K562 (cell line): ENCODE measurements around the gene SMG1. TPM values are rescaled to one million over a fixed set of nuclear protein-coding genes. Genes with fewer than 3 reads are reported as not detected.
A peak's percentile ranks its signal among the peaks of the same experiment; 100 is the strongest.

Experiments
- ARNT ChIP-seq, 2 experiments: fragments of 450-650 bp; IDR thresholded peaks; 2 replicates each; pipeline ENCODE4 v1.6.1; 2016; ENCODE audit warnings: mild to moderate bottlenecking in 1 of 2
- ATF7 ChIP-seq: fragments of 450-650 bp; IDR thresholded peaks from 2 replicates; pipeline ENCODE4 v1.7.1; 2014; ENCODE audit warnings: mild to moderate bottlenecking, moderate library complexity
- ETV1 ChIP-seq: fragments of 450-650 bp; conservative IDR thresholded peaks from 2 replicates; pipeline ENCODE4 v1.6.1; 2016; ENCODE audit warnings: missing genetic modification characterization, control low read depth, low read depth, missing compliant biosample characterization
- HNRNPL ChIP-seq: fragments of 200-400 bp; formaldehyde crosslinking; IDR thresholded peaks from 2 replicates; pipeline ENCODE4 v1.6.1; 2017; ENCODE audit warnings: low read depth, mild to moderate bottlenecking, low read length
- MAZ ChIP-seq, 2 experiments: fragments of 450-650 bp in 1 of 2; sonication (generic) in 1 of 2; formaldehyde crosslinking; IDR thresholded peaks in 1 of 2; conservative IDR thresholded peaks in 1 of 2; 2 replicates each; pipeline versions ENCODE4 v1.4.0 to v1.5.0; 2020; ENCODE audit warnings: mild to moderate bottlenecking in 1 of 2, missing genetic modification reagents in 1 of 2
- MBD1 ChIP-seq: fragments of 250-450 bp; sonication (Bioruptor Pico); IDR thresholded peaks from 2 replicates; pipeline ENCODE4 v1.8.0; 2022; ENCODE audit warnings: inconsistent platforms
- MBD2 ChIP-seq: sonication (generic); IDR thresholded peaks from 2 replicates; pipeline ENCODE4 v1.6.1; 2016; ENCODE audit warnings: low read depth, borderline replicate concordance
- MTA3 ChIP-seq: fragments of 450-650 bp; formaldehyde crosslinking; IDR thresholded peaks from 2 replicates; pipeline ENCODE4 v1.6.1; 2017; ENCODE audit warnings: mild to moderate bottlenecking, borderline replicate concordance
- PML ChIP-seq: IDR thresholded peaks from 2 replicates; pipeline ENCODE4 v1.6.1; 2012; ENCODE audit warnings: low read length, inconsistent platforms
- RBFOX2 ChIP-seq: fragments of 200-400 bp; formaldehyde crosslinking; IDR thresholded peaks from 2 replicates; pipeline ENCODE4 v1.6.1; 2017; ENCODE audit warnings: low read depth, mild to moderate bottlenecking, low read length, moderate library complexity
- ZFPM2 ChIP-seq: fragments of 250-450 bp; sonication (Bioruptor Pico); IDR thresholded peaks from 2 replicates; pipeline ENCODE4 v1.5.1; 2022; ENCODE audit warnings: mild to moderate bottlenecking
- ZNF140 ChIP-seq: fragments of 250-450 bp; sonication (Bioruptor Pico); IDR thresholded peaks from 2 replicates; pipeline ENCODE4 v1.8.0; 2021; ENCODE audit warnings: moderate library complexity, mild to moderate bottlenecking, inconsistent platforms
- polyA plus RNA-seq, 8 experiments: library from polyadenylated mRNA; depleted of rRNA in 4 of 8; stranded (reverse) in 5 of 8; unstranded in 3 of 8; fragments of >200 nt; fragmentation: Nextera tagmentation in 2 of 8; fragmentation: Illumina TruSeq in 1 of 8; extraction: Ambion mirVana in 2 of 8; extraction: Trizol in 1 of 8; gene quantifications; 2 replicates each; pipeline versions ENCODE4 v1.2.1 to v1.2.3, GENCODE V29; 2011 to 2014; ENCODE audit warnings: inconsistent platforms in 1 of 8, missing spikeins in 1 of 8
- total RNA-seq, 7 experiments: library from RNA; depleted of rRNA in 6 of 7; stranded (reverse); fragments of >200 nt in 6 of 7; fragmentation: Illumina TruSeq in 2 of 7; extraction: Trizol in 2 of 7; gene quantifications; 2 replicates each; pipeline versions ENCODE4 v1.2.1 to v1.2.3, GENCODE V29; 2011 to 2021; ENCODE audit warnings: low replicate concordance in 1 of 7
- TF ChIP-seq, protein P1 (sequence below), 3 experiments: fragments of 200-800 bp in 1 of 3; fragments of 250-450 bp in 1 of 3; fragments of 450-650 bp in 1 of 3; sonication (Bioruptor Pico) in 1 of 3; sonication (Bioruptor generic) in 1 of 3; formaldehyde crosslinking in 1 of 3; IDR thresholded peaks; 2 replicates each; pipeline versions ENCODE4 v1.6.1 to v1.8.0; 2016 to 2022; ENCODE audit warnings: mild to moderate bottlenecking in 2 of 3, missing genetic modification characterization in 2 of 3, missing compliant biosample characterization in 1 of 3, moderate library complexity in 1 of 3
- TF ChIP-seq, protein P2 (sequence below): fragments of 450-650 bp; IDR thresholded peaks from 2 replicates; pipeline ENCODE4 v1.6.1; 2016; ENCODE audit warnings: borderline replicate concordance
- TF ChIP-seq, protein P3 (sequence below): fragments of 450-650 bp; conservative IDR thresholded peaks from 2 replicates; pipeline ENCODE4 v1.6.1; 2016; ENCODE audit warnings: missing genetic modification characterization, low read depth, mild to moderate bottlenecking, control low read depth, missing compliant biosample characterization

Gene SMG1
- total and polyA plus RNA-seq, 9 of the 15 experiments (the other 6 are each of a cell fraction or from before 2014, with no cell fraction given) = 3.4 to 54.8 (median 32.0) TPM

DNA sequence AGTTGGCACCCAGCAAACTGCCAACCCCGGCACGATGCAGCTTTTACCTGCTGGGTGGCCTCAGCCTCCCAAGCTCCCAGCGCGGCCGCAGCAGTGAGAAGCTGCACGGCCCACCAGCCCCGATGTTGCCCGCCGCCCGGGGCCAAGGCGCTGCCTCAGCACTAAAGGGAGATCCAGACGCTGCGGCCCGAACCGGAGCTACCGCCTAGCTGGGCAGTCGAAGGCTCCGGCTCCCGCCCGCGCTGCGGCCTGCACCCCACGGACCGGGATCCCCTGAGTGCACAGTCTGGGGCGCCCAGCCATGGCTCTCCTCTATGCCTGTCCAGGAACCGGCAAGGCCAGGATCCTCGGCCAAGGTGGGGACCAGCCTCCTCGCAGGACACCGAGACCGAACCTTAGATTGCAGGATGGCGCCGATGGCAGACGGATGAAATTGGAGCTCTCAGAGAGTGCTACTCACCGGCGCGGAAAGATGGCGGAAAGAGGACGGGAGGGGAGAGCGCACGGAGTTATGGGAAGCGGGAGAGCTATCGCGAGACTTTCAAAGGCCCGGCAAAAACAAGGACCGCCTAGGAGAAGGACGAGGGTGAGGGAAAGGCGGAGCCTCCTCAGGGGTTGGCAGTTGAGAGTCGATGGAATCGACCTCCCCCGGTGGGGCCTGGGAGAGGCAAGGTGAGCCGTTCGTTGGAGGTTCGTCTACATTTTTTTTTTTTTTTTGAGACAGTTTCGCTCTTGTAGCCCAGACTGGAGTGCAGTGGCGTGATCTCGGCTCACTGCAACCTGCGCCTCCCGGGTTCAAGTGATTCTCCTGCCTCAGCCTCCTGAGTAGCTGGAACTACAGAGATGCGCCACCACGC is 136.1 kb downstream of the SMG1 start, which contains the start of gene RPS15A (continued):
- TF ChIP-seq, protein P1, sequence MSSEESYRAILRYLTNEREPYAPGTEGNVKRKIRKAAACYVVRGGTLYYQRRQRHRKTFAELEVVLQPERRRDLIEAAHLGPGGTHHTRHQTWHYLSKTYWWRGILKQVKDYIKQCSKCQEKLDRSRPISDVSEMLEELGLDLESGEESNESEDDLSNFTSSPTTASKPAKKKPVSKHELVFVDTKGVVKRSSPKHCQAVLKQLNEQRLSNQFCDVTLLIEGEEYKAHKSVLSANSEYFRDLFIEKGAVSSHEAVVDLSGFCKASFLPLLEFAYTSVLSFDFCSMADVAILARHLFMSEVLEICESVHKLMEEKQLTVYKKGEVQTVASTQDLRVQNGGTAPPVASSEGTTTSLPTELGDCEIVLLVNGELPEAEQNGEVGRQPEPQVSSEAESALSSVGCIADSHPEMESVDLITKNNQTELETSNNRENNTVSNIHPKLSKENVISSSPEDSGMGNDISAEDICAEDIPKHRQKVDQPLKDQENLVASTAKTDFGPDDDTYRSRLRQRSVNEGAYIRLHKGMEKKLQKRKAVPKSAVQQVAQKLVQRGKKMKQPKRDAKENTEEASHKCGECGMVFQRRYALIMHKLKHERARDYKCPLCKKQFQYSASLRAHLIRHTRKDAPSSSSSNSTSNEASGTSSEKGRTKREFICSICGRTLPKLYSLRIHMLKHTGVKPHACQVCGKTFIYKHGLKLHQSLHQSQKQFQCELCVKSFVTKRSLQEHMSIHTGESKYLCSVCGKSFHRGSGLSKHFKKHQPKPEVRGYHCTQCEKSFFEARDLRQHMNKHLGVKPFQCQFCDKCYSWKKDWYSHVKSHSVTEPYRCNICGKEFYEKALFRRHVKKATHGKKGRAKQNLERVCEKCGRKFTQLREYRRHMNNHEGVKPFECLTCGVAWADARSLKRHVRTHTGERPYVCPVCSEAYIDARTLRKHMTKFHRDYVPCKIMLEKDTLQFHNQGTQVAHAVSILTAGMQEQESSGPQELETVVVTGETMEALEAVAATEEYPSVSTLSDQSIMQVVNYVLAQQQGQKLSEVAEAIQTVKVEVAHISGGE (CRISPR knock-in tag; IDR thresholded peaks at IDR 0.05) = no peak
- TF ChIP-seq MBD2 = peak; percentile 90; the same call in 1 of the 2 replicates
- TF ChIP-seq RBFOX2 = peak; percentile 100
- TF ChIP-seq ETV1 (tag) = no peak
- peak; percentile 83 to 85 for TF ChIP-seq MAZ (CRISPR knock-in tag; conservative IDR thresholded peaks at IDR 0.05 in 1 of 2, IDR thresholded peaks at IDR 0.05 in 1 of 2)
- TF ChIP-seq MTA3 = peak; percentile 89
- TF ChIP-seq ARNT (IDR thresholded peaks at IDR 0.05) = peak in 1 of 2 experiments; percentile 23; a peak in 2 of 4 replicates
- peak; percentile 90 for TF ChIP-seq PML
- no peak for TF ChIP-seq HNRNPL
- TF ChIP-seq, protein P2, sequence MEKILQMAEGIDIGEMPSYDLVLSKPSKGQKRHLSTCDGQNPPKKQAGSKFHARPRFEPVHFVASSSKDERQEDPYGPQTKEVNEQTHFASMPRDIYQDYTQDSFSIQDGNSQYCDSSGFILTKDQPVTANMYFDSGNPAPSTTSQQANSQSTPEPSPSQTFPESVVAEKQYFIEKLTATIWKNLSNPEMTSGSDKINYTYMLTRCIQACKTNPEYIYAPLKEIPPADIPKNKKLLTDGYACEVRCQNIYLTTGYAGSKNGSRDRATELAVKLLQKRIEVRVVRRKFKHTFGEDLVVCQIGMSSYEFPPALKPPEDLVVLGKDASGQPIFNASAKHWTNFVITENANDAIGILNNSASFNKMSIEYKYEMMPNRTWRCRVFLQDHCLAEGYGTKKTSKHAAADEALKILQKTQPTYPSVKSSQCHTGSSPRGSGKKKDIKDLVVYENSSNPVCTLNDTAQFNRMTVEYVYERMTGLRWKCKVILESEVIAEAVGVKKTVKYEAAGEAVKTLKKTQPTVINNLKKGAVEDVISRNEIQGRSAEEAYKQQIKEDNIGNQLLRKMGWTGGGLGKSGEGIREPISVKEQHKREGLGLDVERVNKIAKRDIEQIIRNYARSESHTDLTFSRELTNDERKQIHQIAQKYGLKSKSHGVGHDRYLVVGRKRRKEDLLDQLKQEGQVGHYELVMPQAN = no peak; the same call in 1 of the 2 replicates
- 0 out of 2 replicates have a peak, but pooled peaks have one; percentile 58 for TF ChIP-seq ZFPM2 (CRISPR knock-in tag)
- no peak for TF ChIP-seq ZNF140
- TF ChIP-seq MBD1 = no peak
- TF ChIP-seq, protein P3, sequence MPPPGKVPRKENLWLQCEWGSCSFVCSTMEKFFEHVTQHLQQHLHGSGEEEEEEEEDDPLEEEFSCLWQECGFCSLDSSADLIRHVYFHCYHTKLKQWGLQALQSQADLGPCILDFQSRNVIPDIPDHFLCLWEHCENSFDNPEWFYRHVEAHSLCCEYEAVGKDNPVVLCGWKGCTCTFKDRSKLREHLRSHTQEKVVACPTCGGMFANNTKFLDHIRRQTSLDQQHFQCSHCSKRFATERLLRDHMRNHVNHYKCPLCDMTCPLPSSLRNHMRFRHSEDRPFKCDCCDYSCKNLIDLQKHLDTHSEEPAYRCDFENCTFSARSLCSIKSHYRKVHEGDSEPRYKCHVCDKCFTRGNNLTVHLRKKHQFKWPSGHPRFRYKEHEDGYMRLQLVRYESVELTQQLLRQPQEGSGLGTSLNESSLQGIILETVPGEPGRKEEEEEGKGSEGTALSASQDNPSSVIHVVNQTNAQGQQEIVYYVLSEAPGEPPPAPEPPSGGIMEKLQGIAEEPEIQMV (tag) = peak; percentile 29; the same call in 1 of the 2 replicates
- peak; percentile 58 for TF ChIP-seq ATF7
